Immature natural killer cell (primary cell): ENCODE results near the gene RPS6KA2. TPM values are rescaled to one million over a fixed set of nuclear protein-coding genes. Genes with fewer than 3 reads are reported as not detected.
A peak's percentile ranks its signal among the peaks of the same experiment; 100 is the strongest.

Experiments used
- DNase-seq, 3 donors: peaks; one replicate each; pipeline ENCODE4 v3.0.0; 2022; ENCODE audit warnings: mixed read lengths in 1 of 3
- H3K27ac Mint-ChIP-seq, 6 donors: one replicate each; pipeline ENCODE4 v1.8.0; 2020; ENCODE audit warnings: mixed read lengths in 6 of 6, mild to moderate bottlenecking in 5 of 6, inconsistent platforms in 4 of 6, moderate library complexity in 3 of 6
- H3K27me3 Mint-ChIP-seq, 3 donors: one replicate each; pipeline ENCODE4 v1.8.0; 2020 to 2021; ENCODE audit warnings: low read depth in 3 of 3, mild to moderate bottlenecking in 3 of 3, mixed read lengths in 3 of 3, moderate library complexity in 3 of 3, inconsistent platforms in 1 of 3
- H3K36me3 Mint-ChIP-seq, 3 donors: one replicate each; pipeline ENCODE4 v1.8.0; 2020; ENCODE audit warnings: mixed read lengths in 3 of 3, inconsistent platforms in 2 of 3, mild to moderate bottlenecking in 2 of 3
- H3K4me1 Mint-ChIP-seq, 2 donors: one replicate each; pipeline ENCODE4 v1.8.0; 2020; ENCODE audit warnings: inconsistent platforms in 2 of 2, mild to moderate bottlenecking in 2 of 2, mixed read lengths in 2 of 2, moderate library complexity in 1 of 2
- H3K4me3 Mint-ChIP-seq, 5 donors: one replicate each; pipeline ENCODE4 v1.8.0; 2020; ENCODE audit warnings: mild to moderate bottlenecking in 5 of 5, mixed read lengths in 5 of 5, inconsistent platforms in 3 of 5, moderate library complexity in 3 of 5
- H3K9me3 Mint-ChIP-seq, 6 donors: one replicate each; pipeline ENCODE4 v1.8.0; 2020; ENCODE audit warnings: mild to moderate bottlenecking in 6 of 6, mixed read lengths in 6 of 6, inconsistent platforms in 4 of 6, moderate library complexity in 3 of 6
- polyA plus RNA-seq, 3 donors: library from polyadenylated mRNA; unstranded; fragments of 300-500 nt; fragmentation: Illumina TruSeq; gene quantifications; one replicate each; pipeline ENCODE4 v1.2.3, GENCODE V29; 2021

The RPS6KA2 gene
- polyA plus RNA-seq, 3 donors from 2014 or later, result 2.5 to 5.3 (median 3.4) TPM

DNA sequence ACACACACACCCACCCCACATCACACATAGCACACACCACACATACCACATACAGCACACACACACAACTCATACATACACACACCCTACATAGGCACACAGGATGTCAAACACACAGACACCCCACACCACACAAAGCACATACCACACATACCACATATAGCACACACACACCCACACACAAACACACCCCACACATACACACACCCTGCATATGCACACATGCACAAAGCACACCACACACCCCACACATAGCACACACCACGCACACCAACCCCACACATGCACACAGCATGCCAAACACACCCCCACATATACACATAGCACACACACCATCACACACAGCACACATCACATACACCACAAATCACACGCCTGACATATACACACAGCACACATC is 119.7 kb downstream of the RPS6KA2 start:
- H3K9me3 Mint-ChIP-seq, result no peaks in the 10 kb centered on the region
- H3K27me3 Mint-ChIP-seq, result peaks cover 1 to 3% (median 3%) of the 10 kb centered on the region in 3 donors
- no peaks in the 10 kb centered on the region for H3K36me3 Mint-ChIP-seq
- H3K4me3 Mint-ChIP-seq, result no peak overlapping the region
- H3K4me1 Mint-ChIP-seq, result no peaks in the 10 kb centered on the region
- H3K27ac Mint-ChIP-seq, result peak overlapping the region in 1 of 6 donors; percentile 77
- no peak for DNase-seq

DNA sequence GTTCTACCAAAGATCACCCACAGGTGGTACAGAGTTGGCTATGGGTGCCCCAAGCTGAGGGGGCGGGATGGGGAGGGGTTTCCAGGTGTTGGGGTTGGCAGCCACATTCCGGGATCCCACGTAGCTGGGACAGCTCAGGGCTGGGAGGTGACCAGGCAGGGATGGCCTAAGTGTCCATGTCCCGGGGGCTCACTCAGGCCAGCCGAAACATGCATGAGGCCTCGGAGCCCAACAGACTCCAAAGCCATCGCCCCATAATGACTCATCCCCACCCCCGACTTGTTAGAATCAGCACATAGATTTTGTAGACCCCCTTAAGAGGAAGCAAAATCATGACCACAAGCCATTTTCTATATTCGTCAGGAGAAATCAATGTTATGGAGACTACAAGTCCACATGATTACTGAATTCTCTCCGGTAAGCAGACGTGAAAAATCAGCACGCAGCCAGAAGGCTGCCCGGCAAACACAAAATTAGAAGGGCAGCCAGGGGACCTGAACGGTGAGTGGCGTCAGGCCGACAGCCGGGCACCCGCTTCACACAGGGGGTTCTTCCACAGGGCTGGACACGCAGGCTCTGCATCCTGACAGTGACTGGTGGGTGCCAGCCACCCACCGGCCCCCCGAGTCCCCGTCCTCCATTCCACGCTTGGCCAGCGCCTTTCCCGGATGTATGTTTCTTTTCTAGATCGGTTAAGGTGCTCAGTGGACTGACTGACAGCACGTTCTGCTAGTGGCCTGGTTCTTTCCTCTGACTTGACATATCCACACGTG is 121.7 kb downstream of the RPS6KA2 start:
- no peak for DNase-seq
- Mint-ChIP-seq H3K4me1 (no peaks in the 10 kb centered on the region), H3K36me3 (peaks cover 0 to 3% (median 0%) of the 10 kb centered on the region in 3 donors), H3K27ac (no peak overlapping the region), H3K9me3 (no peaks in the 10 kb centered on the region), H3K27me3 (peaks cover 0 to 3% (median 3%) of the 10 kb centered on the region in 3 donors), H3K4me3 (no peak overlapping the region)

DNA sequence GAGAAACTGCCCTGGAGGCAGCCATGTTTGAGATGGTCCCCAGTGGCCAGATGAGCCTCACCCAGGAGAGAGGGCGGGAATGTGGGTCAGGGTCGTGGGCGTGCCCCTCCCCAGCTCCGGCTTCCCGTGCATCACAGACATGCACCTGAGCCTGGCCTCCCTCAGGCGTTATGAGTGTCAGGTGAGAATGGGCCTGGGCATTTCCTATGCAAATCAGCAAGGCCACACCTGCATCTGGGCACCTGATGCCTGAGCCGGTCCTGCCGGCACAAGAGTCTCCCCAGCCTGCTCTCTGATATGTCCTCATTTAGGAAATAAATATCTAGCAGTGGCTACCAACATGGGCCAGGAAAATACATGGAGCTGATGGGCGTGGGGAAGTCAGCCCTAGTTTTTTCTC is 123.0 kb downstream of the RPS6KA2 start:
- Mint-ChIP-seq H3K27me3 (peaks cover 0 to 3% (median 2%) of the 10 kb centered on the region in 3 donors), H3K4me3 (no peak overlapping the region), H3K9me3 (no peaks in the 10 kb centered on the region), H3K4me1 (no peaks in the 10 kb centered on the region), H3K27ac (no peak overlapping the region), H3K36me3 (peaks cover 0 to 3% (median 0%) of the 10 kb centered on the region in 3 donors)
- no peak for DNase-seq

DNA sequence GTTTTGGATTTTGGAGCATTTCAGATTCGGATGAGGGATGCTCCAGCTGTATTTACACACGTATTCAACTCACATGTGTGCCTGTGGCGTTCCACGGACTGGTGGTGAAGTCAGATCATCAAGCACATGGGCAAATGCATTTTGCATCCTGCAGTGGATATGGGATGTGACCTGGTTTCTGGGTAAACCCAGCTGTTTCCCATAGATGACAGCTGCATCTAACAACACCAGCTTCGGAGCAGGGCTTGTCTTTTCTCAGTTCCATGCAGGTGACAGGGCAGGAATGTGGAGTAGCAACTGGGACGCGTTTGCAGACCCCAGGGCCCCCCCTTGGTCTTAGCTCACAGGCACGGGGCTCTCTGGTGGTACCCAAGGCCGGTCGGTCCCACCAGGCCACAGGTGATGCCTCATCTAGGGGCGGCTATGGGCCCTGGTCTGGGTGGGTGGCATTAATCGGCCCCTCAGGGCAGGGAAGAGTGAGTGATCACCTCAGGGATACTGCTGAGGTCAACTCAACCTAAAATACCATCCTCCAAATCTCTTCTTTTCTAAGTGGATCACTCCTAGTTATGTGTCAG is 123.8 kb downstream of the RPS6KA2 start:
- no peak overlapping the region for H3K27ac Mint-ChIP-seq
- no peak overlapping the region for H3K4me3 Mint-ChIP-seq
- H3K36me3 Mint-ChIP-seq, result peaks cover 0 to 3% (median 0%) of the 10 kb centered on the region in 3 donors

DNA sequence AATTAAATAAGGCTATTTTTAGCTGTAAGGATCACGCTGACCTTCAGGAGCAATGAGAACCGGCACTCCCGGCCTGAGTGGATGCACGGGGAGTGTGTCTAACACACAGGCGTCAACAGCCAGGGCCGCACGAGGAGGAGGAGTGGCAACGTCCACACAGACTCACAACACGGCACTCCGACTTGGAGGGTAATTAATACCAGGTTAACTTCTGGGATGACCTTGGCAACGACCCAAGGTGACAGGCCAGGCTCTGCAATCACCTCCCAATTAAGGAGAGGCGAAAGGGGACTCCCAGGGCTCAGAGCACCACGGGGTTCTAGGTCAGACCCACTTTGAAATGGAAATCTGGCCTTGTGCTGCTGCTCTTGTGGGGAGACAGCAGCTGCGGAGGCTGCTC is 124.6 kb downstream of the RPS6KA2 start:
- H3K27me3 Mint-ChIP-seq, result peaks cover 0 to 5% (median 0%) of the 10 kb centered on the region in 3 donors
- H3K4me3 Mint-ChIP-seq, result no peak overlapping the region
- H3K4me1 Mint-ChIP-seq, result no peaks in the 10 kb centered on the region
- H3K27ac Mint-ChIP-seq, result no peak overlapping the region
- no peaks in the 10 kb centered on the region for H3K9me3 Mint-ChIP-seq
- DNase-seq, result no peak
- H3K36me3 Mint-ChIP-seq, result peaks cover 0 to 3% (median 0%) of the 10 kb centered on the region in 3 donors

More for the DNA sequence above, 123.8 kb downstream of the RPS6KA2 start:
- H3K9me3 Mint-ChIP-seq, result no peaks in the 10 kb centered on the region
- peaks cover 0 to 5% (median 2%) of the 10 kb centered on the region in 3 donors for H3K27me3 Mint-ChIP-seq
- no peaks in the 10 kb centered on the region for H3K4me1 Mint-ChIP-seq
- DNase-seq, result no peak

DNA sequence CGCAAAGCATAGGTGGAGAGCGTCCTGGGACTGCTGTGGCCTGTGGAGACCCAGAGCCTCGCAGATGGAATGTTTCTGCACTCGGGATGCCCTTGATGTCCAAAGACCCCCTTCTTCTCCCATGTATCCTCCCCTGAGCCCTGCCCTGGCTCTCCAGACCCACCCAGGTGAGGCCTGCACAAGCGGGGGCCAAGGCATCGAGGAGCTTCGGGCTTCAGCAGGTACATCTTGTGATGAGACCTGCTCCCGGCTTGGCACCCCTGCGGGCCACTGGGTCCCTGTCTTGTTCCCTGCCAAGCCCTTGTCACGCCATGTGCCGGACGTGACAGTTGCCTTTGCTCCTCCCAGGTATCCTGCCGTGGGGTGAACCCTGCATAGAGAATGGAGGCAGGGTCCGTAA is 125.8 kb downstream of the RPS6KA2 start:
- no peak for DNase-seq
- H3K27ac Mint-ChIP-seq, result no peak overlapping the region
- H3K36me3 Mint-ChIP-seq, result peaks cover 0 to 3% (median 0%) of the 10 kb centered on the region in 3 donors
- H3K4me1 Mint-ChIP-seq, result no peaks in the 10 kb centered on the region
- no peak overlapping the region for H3K4me3 Mint-ChIP-seq
- no peaks in the 10 kb centered on the region for H3K9me3 Mint-ChIP-seq
- peaks cover 0 to 5% (median 0%) of the 10 kb centered on the region in 3 donors for H3K27me3 Mint-ChIP-seq

DNA sequence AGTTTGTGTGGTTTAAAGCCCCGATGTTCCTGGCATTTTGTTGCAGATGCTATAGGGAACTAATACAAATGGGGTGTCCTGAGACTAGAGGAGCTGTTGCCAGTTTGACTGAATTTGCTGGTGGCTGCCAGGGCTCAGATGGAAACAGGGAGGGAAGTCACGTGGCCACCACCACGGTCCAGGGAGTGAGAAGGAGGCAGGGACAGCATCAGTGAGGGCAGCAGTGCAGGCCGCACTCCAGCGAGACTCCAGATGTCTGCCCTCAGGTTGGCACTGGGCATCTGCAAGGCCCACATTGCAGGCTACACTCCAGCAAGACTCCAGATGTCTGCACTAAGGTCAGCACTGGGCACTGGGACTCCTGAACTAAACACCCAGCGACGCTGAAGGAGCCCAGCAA is 126.8 kb downstream of the RPS6KA2 start:
- Mint-ChIP-seq H3K9me3 (no peaks in the 10 kb centered on the region), H3K27me3 (peaks cover 0 to 5% (median 0%) of the 10 kb centered on the region in 3 donors), H3K36me3 (peaks cover 0 to 3% (median 0%) of the 10 kb centered on the region in 3 donors), H3K4me1 (no peaks in the 10 kb centered on the region), H3K4me3 (no peak overlapping the region), H3K27ac (no peak overlapping the region)
- DNase-seq, result no peak

DNA sequence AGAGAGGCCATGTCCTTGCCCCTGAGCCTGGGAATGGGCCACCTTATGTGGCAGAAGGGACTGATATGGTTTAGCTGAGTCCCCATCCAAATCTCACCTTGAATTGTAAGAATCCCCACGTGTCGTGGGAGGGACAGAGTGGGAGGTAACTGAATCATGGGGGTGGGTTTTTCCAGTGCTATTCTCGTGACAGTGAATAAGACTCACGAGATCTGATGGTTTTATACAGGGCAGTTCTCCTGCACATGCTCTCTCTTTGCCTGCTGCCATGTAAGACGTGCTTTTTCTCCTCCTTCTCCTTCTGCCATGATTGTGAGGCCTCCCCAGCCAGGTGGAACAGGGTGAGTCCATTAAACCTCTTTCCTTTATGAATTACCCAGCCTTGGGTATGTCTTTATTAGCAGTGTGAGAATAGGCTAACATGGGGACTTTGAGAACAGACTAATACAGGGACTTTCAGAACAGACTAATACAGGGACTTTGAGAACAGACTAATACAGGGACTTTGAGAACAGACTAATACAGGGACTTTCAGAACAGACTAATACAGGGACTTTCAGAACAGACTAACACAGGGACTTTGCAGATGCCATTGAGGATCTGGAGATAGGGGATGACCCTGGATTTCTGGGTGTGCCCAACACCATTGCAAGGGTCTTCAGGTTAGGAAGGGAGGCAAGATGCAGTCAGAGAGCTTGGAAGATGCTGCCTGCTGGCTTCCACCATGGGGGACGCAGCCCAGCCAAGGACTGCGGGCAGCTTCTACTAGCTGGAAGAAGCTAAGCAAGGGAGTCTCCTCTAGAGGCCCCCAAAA is 127.5 kb downstream of the RPS6KA2 start:
- Mint-ChIP-seq H3K9me3 (no peaks in the 10 kb centered on the region), H3K36me3 (peaks cover 0 to 3% (median 0%) of the 10 kb centered on the region in 3 donors), H3K4me3 (no peak overlapping the region), H3K27ac (peak overlapping the region in 2 of 6 donors; percentile 8 to 83), H3K4me1 (no peaks in the 10 kb centered on the region), H3K27me3 (peaks cover 0 to 5% (median 0%) of the 10 kb centered on the region in 3 donors)
- DNase-seq, result no peak

DNA sequence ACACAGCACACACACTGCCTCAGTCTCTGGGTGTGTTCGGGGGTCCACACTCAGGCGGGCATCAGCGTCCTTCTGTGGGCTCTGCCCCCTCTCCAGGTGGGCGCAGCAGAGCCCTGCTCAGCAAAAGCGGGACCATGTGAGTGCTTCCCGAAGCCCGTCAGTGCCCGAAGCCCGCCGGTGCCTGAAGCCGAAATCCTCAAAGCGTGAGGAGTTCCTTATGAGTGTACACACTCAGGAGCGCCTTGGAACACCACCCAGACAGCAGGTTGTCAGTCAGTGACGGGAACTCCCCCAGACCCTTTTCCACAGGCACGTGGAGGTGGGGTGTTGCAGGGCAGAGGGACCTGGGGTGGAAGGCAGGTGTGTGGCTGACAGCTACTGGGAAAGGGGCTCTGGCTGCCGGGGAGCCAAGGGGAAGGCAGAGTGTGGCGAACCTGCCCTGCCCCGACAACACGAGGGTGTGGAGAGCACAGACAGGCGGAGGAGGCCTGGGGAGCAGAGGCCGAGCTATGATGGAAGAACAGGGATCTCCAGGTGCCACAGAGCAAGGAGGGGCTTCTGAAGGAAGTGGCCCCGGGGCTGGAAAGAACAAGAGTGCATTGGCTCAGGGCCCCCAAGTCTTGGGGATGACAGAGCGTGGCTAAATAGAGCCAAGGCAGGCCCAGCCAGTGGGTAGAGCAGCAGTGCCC is 128.2 kb downstream of the RPS6KA2 start:
- H3K27me3 Mint-ChIP-seq, result peaks cover 0 to 5% (median 3%) of the 10 kb centered on the region in 3 donors
- H3K27ac Mint-ChIP-seq, result peak overlapping the region in 1 of 6 donors; percentile 24

DNA sequence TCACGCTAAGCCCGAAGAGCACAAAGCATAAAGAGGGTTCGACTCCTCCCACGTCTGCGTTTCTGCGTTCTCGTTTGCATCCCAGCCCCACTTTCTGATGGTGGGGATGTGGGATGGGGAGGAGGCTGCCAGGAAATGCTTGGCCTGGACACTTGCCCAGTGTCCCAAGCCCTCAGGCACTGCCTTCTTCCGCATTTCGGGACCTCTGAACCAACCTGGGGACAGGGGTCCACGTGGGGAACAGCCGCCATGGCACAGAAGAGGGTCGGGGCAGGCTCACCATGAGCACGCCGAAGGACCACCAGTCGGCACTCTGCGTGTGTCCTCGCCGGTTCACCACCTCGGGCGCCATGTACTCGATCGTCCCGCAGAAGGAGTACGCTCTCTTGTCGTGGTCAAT is 128.8 kb downstream of the RPS6KA2 start:
- H3K27ac Mint-ChIP-seq, result no peak overlapping the region
- no peak overlapping the region for H3K4me3 Mint-ChIP-seq
- no peak for DNase-seq
- H3K36me3 Mint-ChIP-seq, result peaks cover 0 to 3% (median 0%) of the 10 kb centered on the region in 3 donors
- peaks cover 0 to 5% (median 3%) of the 10 kb centered on the region in 3 donors for H3K27me3 Mint-ChIP-seq
- H3K9me3 Mint-ChIP-seq, result no peaks in the 10 kb centered on the region
- H3K4me1 Mint-ChIP-seq, result no peaks in the 10 kb centered on the region

More for the DNA sequence above, 128.2 kb downstream of the RPS6KA2 start:
- no peaks in the 10 kb centered on the region for H3K4me1 Mint-ChIP-seq
- no peak for DNase-seq
- H3K4me3 Mint-ChIP-seq, result no peak overlapping the region
- H3K9me3 Mint-ChIP-seq, result no peaks in the 10 kb centered on the region
- H3K36me3 Mint-ChIP-seq, result peaks cover 0 to 3% (median 0%) of the 10 kb centered on the region in 3 donors

DNA sequence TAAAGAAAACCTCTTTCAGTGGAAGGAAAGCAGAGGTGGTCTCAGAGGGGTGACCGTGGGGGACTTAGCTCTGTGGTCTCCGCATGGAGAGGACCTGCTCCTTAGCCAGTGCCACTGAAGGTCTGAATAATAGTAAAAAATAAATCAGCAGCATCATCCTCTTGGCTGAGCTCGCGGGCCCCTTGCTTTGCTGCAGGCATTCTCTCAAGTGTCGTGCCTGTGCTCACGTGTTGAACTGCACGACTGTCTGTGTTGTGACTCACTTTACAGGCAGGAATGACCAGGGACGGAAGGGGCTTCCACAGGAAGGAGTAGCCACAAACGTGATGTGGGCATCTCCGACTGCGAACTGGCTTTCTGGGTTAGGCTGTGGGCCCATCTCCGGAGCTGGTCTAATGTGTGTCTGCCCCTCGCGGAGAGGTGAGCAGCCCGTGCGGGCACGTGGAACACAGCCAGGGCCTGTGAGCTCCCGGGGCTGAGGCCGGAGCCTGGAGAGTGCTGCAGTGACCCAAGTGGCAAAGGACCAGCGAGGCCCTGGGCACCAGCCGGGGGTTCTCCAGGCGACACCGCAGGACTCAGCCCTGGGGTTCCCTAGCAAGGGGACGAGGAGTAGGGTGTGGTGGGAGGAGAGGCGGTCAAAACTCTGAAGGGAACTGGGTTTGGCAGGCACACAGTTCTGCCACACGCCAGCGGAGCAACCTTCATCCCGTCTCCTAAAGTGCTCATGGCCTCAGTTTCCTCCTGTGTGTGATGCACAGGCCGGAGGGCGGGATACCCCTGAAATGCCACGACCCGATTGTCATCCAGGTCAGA is 129.8 kb downstream of the RPS6KA2 start:
- no peaks in the 10 kb centered on the region for H3K9me3 Mint-ChIP-seq
- H3K27ac Mint-ChIP-seq, result no peak overlapping the region
- no peak overlapping the region for H3K4me3 Mint-ChIP-seq
- DNase-seq, result no peak
- H3K27me3 Mint-ChIP-seq, result peaks cover 0 to 5% (median 3%) of the 10 kb centered on the region in 3 donors
- peaks cover 0 to 3% (median 0%) of the 10 kb centered on the region in 3 donors for H3K36me3 Mint-ChIP-seq
- no peaks in the 10 kb centered on the region for H3K4me1 Mint-ChIP-seq

DNA sequence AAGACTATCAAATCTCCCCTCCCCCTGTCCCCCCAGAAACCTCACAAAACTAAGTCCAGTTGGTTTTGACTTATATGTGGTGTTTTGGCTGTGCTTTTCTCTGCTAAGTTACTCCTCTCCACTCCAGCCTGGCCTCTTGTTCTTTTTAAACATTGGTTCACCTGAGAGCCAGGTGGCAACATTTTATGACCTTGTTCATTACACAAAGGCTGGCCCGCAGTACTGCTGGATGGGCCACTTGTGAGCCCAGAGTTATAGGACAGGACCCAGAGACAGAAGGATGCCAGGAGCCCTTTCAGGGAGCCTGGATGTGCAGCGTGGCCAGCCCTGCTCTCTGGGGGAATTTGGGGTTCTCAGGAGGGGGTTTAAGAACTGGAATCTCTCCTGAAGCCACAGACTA is 130.6 kb downstream of the RPS6KA2 start:
- Mint-ChIP-seq H3K27ac (no peak overlapping the region), H3K4me1 (no peaks in the 10 kb centered on the region), H3K4me3 (no peak overlapping the region), H3K27me3 (peaks cover 0 to 3% (median 2%) of the 10 kb centered on the region in 3 donors), H3K9me3 (no peaks in the 10 kb centered on the region), H3K36me3 (peaks cover 0 to 4% (median 0%) of the 10 kb centered on the region in 3 donors)
- no peak for DNase-seq
